ENCODE results near the gene GPC6.

GPC6 gene

GRCh38 chr13:93352616-93353015 lies 126.0 kb downstream of the GPC6 start:
- TF ChIP-seq CTCF (IDR thresholded peaks at IDR 0.05; ENCODE audit: low read depth, low read length): no peak
- no peak overlapping the region for H3K4me3 ChIP-seq (ENCODE audit: low read depth, low read length)

DNA sequence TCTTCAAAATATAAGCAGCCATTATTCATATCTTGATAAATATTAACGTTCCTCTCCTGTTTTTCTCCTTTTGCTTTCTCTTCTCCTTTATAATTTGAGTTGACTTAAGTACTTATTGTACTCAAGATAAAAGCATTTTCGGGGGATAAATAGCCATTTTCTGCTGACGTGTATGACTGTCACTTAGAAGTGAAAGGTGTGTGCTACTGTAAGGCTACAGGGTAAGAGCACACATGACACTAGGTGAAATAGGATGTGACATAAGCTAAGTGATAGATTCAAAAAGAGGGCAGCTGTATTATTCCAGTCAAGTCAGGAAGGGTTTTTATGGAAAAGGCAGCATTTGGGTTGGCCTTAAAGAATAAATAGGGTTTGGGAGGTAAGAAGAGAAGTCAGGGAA lies 128.5 kb downstream of the GPC6 start:
- H3K4me3 ChIP-seq (ENCODE audit: low read depth, low read length): no peak overlapping the region
- TF ChIP-seq CTCF (IDR thresholded peaks at IDR 0.05; ENCODE audit: low read depth, low read length): no peak

- TF ChIP-seq CTCF (IDR thresholded peaks at IDR 0.05; ENCODE audit: low read depth, low read length): no peak
- no peak overlapping the region for H3K4me3 ChIP-seq (ENCODE audit: low read depth, low read length)
Observed at GRCh38 chr13:93356469-93356868, 129.9 kb downstream of the GPC6 start.

DNA sequence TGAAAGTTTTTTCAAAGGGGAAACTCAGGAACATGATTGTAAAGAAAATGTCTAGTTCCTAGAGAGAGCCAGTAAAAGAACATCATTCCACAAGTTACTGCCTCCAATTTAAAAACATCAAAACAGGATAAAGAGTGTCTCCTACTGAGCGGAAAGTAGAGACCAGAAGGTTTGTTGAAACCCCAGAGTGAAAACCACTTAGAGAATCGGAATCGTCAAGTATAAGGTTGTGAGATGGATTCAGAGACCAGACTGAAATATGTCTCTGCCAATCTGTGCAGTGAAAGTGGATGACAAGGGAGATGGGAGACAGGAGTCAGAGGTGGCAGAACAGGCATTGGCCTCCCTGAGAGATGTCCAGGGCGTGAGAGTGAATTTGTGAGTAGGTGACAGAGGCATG lies 133.4 kb downstream of the GPC6 start:
- no peak for TF ChIP-seq CTCF (IDR thresholded peaks at IDR 0.05; ENCODE audit: low read depth, low read length)

GRCh38 chr13:93361703-93362102 lies 135.1 kb downstream of the GPC6 start:
- H3K4me3 ChIP-seq (ENCODE audit: low read depth, low read length): no peak overlapping the region
- TF ChIP-seq CTCF (IDR thresholded peaks at IDR 0.05; ENCODE audit: low read depth, low read length): no peak

More for the DNA sequence above, 133.4 kb downstream of the GPC6 start:
- no peak overlapping the region for H3K4me3 ChIP-seq (ENCODE audit: low read depth, low read length)

GRCh38 chr13:93364166-93364565 lies 137.6 kb downstream of the GPC6 start:
- no peak overlapping the region for H3K4me3 ChIP-seq (ENCODE audit: low read depth, low read length)
- TF ChIP-seq CTCF (IDR thresholded peaks at IDR 0.05; ENCODE audit: low read depth, low read length): no peak

DNA sequence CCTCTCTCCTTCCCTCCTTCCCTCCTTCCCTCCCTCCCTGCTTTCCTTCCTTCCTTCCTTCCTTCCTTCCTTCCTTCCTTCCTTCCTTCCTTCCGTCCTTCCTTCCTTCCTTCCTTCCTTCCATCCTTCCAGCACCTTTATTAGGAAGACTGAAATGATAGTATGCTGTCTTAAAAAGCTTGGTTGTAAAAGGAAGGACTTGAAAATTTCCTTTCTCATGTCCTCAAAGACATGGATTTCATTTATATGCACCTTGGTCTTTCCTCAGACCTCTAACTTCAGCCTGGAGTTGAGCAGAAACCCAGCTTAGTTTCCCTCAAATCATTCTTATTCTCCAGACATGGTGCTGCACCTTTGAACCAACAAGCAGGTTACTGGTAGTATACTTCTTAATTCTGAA lies 141.7 kb downstream of the GPC6 start:
- TF ChIP-seq CTCF (IDR thresholded peaks at IDR 0.05; ENCODE audit: low read depth, low read length): no peak

More for the DNA sequence above, 141.7 kb downstream of the GPC6 start:
- H3K4me3 ChIP-seq (ENCODE audit: low read depth, low read length): no peak overlapping the region

All from WI38 (cell line).